Stimulated activated CD8-positive, alpha-beta memory T cell treated with anti-CD3 and anti-CD28 coated beads, Interleukin-15, amount 100 ng/mL, for 24 hours (primary cell): Measurements from ENCODE around the gene SEC24C.
"Not testable (repeated sequence)": the region's sequence is repeated elsewhere in the genome, so short reads cannot be mapped to it uniquely, and the experiment has no call there.

Experiments
- DNase-seq: peaks from one replicate; pipeline ENCODE4 v3.0.0-alpha.2; 2020; ENCODE audit warnings: low read depth

The SEC24C gene

DNA sequence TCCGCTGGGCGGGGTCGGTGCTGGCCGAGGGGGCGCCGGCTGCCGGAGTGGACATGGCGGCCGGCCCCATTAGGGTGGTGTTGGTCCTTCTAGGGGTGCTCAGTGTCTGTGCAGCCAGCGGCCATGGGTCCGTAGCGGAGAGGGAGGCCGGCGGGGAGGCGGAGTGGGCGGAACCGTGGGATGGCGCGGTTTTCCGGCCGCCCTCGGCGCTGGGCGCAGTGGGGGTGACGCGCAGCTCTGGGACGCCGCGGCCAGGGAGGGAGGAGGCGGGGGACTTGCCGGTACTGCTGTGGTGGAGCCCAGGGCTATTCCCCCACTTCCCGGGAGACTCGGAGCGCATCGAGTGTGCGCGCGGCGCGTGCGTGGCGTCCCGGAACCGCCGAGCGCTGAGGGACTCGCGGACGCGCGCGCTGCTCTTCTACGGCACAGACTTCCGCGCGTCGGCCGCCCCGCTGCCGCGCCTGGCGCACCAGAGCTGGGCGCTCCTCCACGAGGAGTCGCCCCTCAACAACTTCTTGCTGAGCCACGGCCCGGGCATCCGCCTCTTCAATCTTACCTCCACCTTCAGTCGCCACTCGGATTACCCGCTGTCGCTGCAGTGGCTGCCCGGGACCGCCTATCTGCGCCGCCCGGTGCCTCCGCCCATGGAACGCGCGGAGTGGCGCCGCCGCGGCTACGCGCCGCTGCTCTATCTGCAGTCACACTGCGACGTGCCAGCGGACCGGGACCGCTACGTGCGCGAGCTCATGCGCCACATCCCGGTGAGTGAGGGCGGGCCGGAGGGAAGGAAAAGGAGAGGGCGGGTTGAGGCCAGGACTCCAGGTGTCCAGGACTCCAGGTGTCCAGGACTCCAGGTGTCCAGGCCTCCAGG lies 28.3 kb downstream of the SEC24C start:
- DNase-seq = peak; percentile 48

- no peak for DNase-seq
These were observed 29.1 kb downstream of the SEC24C start for GRCh38 chr10:73773152-73773879.

GRCh38 chr10:73774637-73775036 lies 30.5 kb downstream of the SEC24C start:
- no peak for DNase-seq

DNA sequence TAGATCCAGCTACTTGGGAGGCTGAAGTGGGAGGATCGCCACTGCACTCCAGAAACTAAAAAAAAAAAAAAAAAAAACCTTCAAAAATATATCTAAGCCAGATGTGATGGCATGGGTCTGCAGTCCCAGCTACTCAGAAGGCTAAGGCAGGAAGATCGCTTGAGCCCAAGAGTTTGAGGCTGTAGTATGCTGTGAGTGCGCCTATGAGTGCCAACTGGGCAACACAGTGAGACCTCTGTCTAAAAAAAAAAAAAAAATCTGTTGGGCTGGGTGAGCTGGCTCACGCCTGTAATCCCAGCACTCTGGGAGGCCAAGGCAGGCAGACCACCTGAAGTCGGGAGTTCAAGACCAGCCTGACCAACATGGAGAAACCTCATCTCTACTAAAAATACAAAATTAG lies 34.8 kb downstream of the SEC24C start:
- no peak for DNase-seq

DNA sequence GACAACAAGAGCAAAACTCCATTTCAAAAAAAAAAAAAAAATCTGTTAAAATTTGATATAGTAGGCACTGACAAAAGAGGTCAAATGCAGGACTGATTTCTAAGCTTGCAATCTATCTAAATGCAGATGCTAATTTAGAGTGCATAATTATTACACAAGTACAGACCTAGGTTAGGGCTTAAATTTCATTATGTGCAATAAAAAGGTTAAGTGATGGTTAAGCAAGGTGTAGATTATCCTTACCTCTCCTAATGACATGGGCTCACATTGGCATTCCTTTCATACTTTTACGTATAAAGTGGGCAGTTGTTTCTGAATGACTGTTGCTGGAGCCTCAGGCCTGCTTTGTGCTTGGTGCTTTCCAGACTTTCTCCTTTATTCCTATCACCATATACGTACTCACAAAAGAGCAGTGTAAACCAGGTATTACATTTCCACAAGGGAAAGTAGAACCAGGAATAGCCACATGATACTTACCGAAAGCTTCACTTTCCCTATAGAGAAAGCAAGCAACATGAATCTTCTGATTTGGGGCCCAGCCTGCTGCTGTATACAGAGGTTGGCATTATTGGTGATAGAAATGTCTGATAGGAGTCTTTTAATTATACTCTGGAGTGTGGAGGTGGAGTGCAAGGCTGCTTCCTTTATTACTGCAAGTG lies 35.5 kb downstream of the SEC24C start:
- DNase-seq = no peak

- no peak for DNase-seq
These were observed 36.1 kb downstream of the SEC24C start for GRCh38 chr10:73780301-73780700.

- DNase-seq = no peak
These were observed 36.8 kb downstream of the SEC24C start for GRCh38 chr10:73780966-73781365.

DNA sequence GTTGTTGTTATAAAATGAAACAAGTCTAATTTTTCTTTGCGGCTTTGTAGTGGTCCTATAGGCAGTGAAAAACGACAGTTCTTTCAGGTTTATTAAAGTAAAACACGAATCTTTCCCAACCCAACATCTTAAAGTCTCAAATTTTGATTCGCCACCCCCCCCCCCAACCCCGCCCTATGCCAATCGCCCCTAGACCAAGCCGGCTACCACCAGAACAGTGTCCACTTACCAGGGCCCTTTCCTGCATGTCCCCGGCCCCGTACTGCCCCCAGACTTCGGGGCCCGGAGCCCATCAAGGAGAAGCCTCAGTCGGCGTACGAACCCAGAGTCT lies 37.3 kb downstream of the SEC24C start:
- no peak for DNase-seq

DNA sequence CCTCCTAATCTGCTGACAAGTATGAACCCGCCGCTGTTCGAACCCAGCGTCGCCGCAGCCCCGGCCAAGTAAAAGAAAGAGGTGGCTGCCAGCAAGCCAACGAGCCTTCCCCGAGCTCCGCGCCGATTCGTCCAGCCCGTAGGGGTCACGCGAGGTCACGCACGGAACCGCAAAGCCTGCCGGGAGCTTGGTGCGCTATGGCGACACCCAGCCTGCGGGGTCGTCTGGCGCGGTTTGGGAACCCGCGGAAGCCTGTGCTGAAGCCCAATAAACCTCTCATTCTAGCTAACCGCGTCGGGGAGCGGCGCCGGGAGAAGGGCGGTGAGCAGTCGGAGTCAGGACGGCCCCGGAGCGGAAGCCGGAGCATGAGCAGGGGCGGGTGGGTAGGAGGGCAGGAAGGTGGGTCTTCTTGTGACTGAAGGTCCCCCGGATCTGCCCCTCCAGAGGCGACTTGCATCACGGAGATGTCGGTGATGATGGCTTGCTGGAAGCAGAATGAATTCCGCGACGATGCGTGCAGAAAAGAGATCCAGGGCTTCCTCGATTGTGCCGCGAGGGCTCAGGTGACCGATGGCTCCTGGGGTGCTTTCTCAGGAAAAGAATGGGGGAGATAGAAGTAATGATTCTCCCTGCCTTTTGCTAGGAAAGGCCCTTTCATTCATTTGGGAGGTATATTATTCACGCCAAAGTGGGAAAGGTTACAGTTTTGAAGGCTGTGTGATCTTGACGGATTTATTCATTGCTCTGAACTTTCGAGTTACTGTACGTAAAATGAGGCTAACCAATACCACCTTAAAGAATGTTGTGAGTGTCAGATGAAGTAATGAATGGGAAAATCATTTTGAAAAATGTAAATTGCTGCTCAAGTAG lies 37.9 kb downstream of the SEC24C start, which contains the start of gene CHCHD1:
Gene CHCHD1, plus strand, starts transcription at position 170 of the 870 bp plus-strand sequence. Its CDS starts 28 bp downstream, at position 198.
- peak; percentile 86 for DNase-seq

- DNase-seq = no peak
These were observed 38.5 kb downstream of the SEC24C start for GRCh38 chr10:73782749-73783085.

GRCh38 chr10:73785211-73785720 lies 41.1 kb downstream of the SEC24C start, which contains the start of gene ZSWIM8:
Gene ZSWIM8, plus strand, starts transcription at chr10:73785606. Its CDS starts 273 bp downstream, at chr10:73785879.
- peak; percentile 69 for DNase-seq

DNA sequence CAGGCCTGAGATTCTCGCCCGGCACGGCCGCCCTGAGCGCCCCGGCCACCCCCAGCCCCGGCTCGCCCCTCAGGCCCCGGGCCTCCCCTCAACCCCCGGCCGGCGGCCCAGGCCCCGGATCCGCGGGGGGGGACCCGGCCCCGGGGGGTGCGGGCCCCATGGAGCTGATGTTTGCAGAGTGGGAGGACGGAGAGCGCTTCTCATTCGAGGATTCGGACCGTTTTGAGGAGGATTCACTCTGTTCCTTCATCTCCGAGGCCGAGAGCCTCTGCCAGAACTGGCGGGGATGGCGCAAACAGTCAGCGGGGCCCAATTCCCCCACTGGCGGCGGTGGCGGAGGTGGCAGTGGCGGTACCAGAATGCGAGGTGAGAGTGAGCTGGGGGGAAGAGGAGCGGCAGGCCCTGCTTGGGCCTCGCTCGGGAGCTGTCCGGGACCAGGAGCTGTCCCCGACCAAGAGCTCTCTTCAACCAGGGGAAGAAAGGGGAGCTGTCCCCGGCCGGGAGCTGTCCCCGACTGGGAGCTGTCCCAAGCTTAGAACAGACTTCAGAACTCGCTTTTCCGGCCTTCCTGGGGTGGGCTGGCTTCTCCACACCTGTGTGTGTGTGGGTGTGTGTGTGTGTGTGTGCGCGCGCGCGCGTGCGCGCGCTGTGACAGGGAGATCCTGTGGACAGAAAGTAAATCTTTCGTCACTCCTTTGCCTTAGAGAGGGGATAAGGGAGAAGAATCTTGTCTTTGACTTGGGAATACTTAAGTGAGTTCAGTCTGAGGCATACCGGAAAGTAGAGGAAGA lies 41.7 kb downstream of the SEC24C start:
- no peak for DNase-seq

DNA sequence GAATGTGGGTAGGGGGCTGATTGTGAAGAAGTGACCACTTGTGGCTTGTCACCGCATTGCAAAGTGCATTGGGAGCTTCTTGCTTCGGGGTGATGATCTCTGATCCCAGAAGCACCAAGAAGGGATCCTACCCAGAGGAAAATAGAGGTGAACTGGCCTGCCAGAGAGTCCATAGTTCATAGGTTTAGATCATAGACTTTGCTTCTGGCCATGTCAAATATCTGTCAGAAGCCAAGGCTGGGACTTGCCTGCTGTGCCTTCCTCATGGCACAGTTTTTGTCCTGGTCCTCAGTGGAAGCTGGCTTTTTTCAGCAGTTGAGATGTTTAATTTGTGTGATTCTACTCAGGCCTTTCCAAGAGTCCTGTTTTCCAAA lies 42.3 kb downstream of the SEC24C start:
- DNase-seq = no peak

- DNase-seq = not testable (repeated sequence)
These were observed 43.0 kb downstream of the SEC24C start for GRCh38 chr10:73787031-73787800.

DNA sequence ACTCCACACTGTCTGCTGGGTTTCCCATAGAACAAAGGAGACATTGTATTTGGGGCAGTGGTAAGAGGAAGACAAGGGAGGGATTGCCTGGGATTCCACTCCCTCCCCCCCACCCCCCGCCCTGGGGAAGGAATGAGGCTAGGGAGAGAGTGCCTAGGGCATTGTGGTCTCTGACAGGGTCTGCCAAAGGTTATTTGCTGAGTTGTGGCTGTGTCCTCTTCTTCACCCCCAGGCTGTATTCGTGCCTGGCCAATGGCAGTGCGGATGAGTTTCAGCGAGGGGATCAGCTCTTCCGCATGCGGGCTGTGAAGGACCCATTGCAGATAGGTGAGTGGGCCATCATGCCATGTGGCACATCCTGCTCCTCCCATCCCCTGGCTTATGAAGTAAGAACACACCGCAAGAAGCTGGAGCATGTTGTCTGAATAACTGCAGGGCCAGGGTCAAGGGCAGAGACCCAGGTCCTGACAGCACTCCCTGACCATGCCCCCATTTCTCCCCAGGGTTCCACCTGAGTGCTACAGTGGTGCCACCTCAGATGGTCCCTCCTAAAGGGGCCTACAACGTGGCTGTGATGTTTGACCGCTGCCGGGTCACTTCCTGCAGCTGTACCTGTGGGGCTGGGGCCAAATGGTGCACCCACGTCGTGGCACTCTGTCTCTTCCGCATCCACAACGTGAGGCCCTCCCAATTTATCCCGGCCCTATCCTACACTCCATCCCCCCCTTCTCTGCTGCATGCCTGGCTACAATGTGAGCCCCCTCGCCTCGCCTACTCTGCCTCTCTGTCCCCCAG lies 44.9 kb downstream of the SEC24C start:
- DNase-seq = no peak

DNA sequence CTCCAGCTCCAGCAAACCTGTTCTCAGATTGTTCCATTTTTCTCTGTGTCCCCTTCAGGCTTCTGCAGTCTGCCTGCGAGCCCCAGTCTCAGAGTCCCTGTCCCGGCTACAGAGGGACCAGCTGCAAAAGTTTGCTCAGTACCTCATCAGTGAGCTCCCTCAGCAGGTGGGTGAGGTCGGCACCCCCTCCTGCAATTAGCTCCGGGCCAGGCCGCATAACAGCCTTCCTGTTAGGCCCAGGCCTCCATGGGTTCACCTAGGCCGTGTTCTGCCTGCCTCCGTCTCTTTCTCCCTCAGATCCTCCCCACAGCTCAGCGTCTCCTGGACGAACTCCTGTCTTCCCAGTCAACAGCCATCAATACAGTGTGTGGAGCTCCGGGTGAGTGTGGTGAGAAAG lies 45.5 kb downstream of the SEC24C start:
- no peak for DNase-seq

- DNase-seq = no peak
These were observed 46.9 kb downstream of the SEC24C start for GRCh38 chr10:73790886-73791625.

- no peak for DNase-seq
These were observed 47.8 kb downstream of the SEC24C start for GRCh38 chr10:73791871-73792400.
